Hepatic stellate cell (primary cell): Measurements from ENCODE around the gene SAPCD2.
"Not testable (repeated sequence)": the region's sequence is repeated elsewhere in the genome, so short reads cannot be mapped to it uniquely, and the experiment has no call there.

Experiments used
- DNase-seq: peaks from one replicate; pipeline ENCODE4 v3.0.0; 2011; ENCODE audit warnings: low spot score

The SAPCD2 gene

GRCh38 chr9:137046088-137046787 lies 24.1 kb downstream of the SAPCD2 start, which contains the start of gene NPDC1:
TSS of gene NPDC1 (minus strand) at chr9:137046177. CDS start at chr9:137045989, 188 bp downstream.
- peak; percentile 95 for DNase-seq

- peak; percentile 72 for DNase-seq
Measured at GRCh38 chr9:137045294-137046087, 24.9 kb downstream of the SAPCD2 start.

- peak; percentile 41 for DNase-seq
Measured at GRCh38 chr9:137044502-137045177, 25.7 kb downstream of the SAPCD2 start.

GRCh38 chr9:137044037-137044436 lies 26.3 kb downstream of the SAPCD2 start:
- no peak for DNase-seq

GRCh38 chr9:137042751-137043727 lies 27.3 kb downstream of the SAPCD2 start:
- DNase-seq = no peak

GRCh38 chr9:137041124-137041523 lies 29.2 kb downstream of the SAPCD2 start:
- DNase-seq = no peak

GRCh38 chr9:137040568-137040967 lies 29.8 kb downstream of the SAPCD2 start:
- no peak for DNase-seq

GRCh38 chr9:137039611-137040366 lies 30.6 kb downstream of the SAPCD2 start:
- DNase-seq = no peak

- DNase-seq = no peak
Measured at GRCh38 chr9:137038916-137039315, 31.4 kb downstream of the SAPCD2 start.

- no peak for DNase-seq
Measured at GRCh38 chr9:137037483-137037882, 32.9 kb downstream of the SAPCD2 start.

GRCh38 chr9:137037035-137037434 lies 33.3 kb downstream of the SAPCD2 start:
- DNase-seq = no peak

GRCh38 chr9:137035937-137036336 lies 34.4 kb downstream of the SAPCD2 start:
- DNase-seq = no peak

GRCh38 chr9:137035507-137035834 lies 34.9 kb downstream of the SAPCD2 start:
- no peak for DNase-seq

GRCh38 chr9:137034709-137035506 lies 35.4 kb downstream of the SAPCD2 start:
- peak; percentile 92 for DNase-seq

- no peak for DNase-seq
Measured at GRCh38 chr9:137034039-137034708, 36.2 kb downstream of the SAPCD2 start.

- DNase-seq = not testable (repeated sequence)
Measured at GRCh38 chr9:137033481-137033880, 36.9 kb downstream of the SAPCD2 start.

- DNase-seq = no peak
Measured at GRCh38 chr9:137032858-137033257, 37.5 kb downstream of the SAPCD2 start.

GRCh38 chr9:137031904-137032640 lies 38.3 kb downstream of the SAPCD2 start, which contains the start of gene FUT7:
TSS of gene FUT7 (minus strand) at chr9:137032088. CDS start at chr9:137031991, 97 bp downstream.
- no peak for DNase-seq
